Measurements from ENCODE around the gene SLC5A10.
"Not testable (repeated sequence)": the region's sequence is repeated elsewhere in the genome, so short reads cannot be mapped to it uniquely, and the experiment has no call there.

SLC5A10 gene

GRCh38 chr17:19063326-19063956 lies 111.5 kb downstream of the SLC5A10 start:
- not testable (repeated sequence) for H3K4me3 ChIP-seq (ENCODE audit: low read depth, low read length); DNase-seq (ENCODE audit: low read depth)

GRCh38 chr17:19064378-19064777 lies 112.4 kb downstream of the SLC5A10 start:
- H3K4me3 ChIP-seq (ENCODE audit: low read depth, low read length); DNase-seq (ENCODE audit: low read depth): not testable (repeated sequence)

DNA sequence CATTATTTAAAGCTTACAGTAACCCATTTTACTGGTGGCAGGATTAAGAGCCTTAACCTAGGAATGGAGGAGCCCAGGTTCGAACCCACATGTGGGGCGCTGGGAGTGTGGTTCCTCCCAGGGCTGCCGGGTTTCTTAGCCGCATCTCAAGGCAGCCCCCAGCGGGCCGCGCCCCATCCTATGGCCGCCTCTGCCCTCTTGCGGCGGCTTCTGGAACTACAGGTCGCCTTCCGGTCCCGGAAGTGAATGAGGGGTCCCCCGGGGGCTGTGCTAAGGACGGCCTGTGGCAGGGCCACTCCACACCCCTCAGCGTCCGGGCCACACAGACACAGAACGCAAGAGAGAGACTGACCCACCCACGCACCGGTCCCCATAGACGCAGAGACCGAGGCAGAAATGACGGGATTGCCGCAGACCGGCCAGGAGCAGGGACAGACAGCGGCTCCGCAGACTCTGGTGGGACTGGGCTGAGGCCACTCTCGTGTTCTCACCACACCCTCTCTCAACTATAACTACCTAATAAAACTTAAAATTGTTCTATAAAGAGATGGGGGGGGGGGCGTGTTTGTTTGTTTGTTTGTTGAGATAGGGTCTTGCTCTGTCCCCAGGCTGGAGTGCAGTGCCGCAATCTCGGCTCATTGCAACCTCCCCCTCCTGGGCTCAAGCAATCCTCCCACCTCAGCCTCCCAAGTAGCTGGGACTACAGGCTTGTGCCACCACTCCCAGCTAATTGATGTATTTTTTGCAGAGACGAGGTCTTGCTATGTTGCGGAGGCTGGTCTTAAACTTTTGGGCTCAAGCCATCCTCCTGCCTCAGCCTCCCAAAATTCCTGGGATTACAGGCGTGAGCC lies 118.6 kb downstream of the SLC5A10 start:
- H3K4me3 ChIP-seq (ENCODE audit: low read depth, low read length); DNase-seq (ENCODE audit: low read depth): not testable (repeated sequence)

All from skeletal muscle cell (primary cell).